GM21381 (cell line): Measurements from ENCODE around the gene STK24.

Experiments used
- ATAC-seq: cut with Tn5 transposase; IDR thresholded peaks from one replicate; pipeline ENCODE4 v1.9.1; 2021; ENCODE audit warnings: mild to moderate bottlenecking, moderate library complexity; ENCODE audit not compliant: unreplicated experiment

The STK24 gene

GRCh38 chr13:98557937-98558792, 18.7 kb downstream of the STK24 start:
- no peak for ATAC-seq

GRCh38 chr13:98556968-98557631, 19.8 kb downstream of the STK24 start:
- no peak for ATAC-seq

- ATAC-seq: no peak
Observed at GRCh38 chr13:98556142-98556816, 20.6 kb downstream of the STK24 start.

GRCh38 chr13:98549728-98550317, 27.1 kb downstream of the STK24 start:
- ATAC-seq: peak; percentile 60

GRCh38 chr13:98549006-98549727, 27.7 kb downstream of the STK24 start:
- ATAC-seq: no peak

- ATAC-seq: no peak
Observed at GRCh38 chr13:98548230-98548629, 28.7 kb downstream of the STK24 start.

GRCh38 chr13:98547455-98547854, 29.5 kb downstream of the STK24 start:
- no peak for ATAC-seq

- no peak for ATAC-seq
Observed at GRCh38 chr13:98546402-98546801, 30.5 kb downstream of the STK24 start.

GRCh38 chr13:98544104-98544710, 32.7 kb downstream of the STK24 start:
- no peak for ATAC-seq

- ATAC-seq: no peak
Observed at GRCh38 chr13:98543378-98544103, 33.4 kb downstream of the STK24 start.

- ATAC-seq: no peak
Observed at GRCh38 chr13:98542568-98543377, 34.1 kb downstream of the STK24 start.

GRCh38 chr13:98541701-98542203, 35.2 kb downstream of the STK24 start:
- ATAC-seq: no peak

- ATAC-seq: no peak
Observed at GRCh38 chr13:98541191-98541590, 35.7 kb downstream of the STK24 start.

GRCh38 chr13:98540476-98540875, 36.4 kb downstream of the STK24 start:
- ATAC-seq: no peak

GRCh38 chr13:98539666-98540065, 37.2 kb downstream of the STK24 start:
- no peak for ATAC-seq

- ATAC-seq: no peak
Observed at GRCh38 chr13:98538876-98539275, 38.0 kb downstream of the STK24 start.

- ATAC-seq: no peak
Observed at GRCh38 chr13:98537740-98538139, 39.2 kb downstream of the STK24 start.

- ATAC-seq: no peak
Observed at GRCh38 chr13:98537306-98537705, 39.6 kb downstream of the STK24 start.

- no peak for ATAC-seq
Observed at GRCh38 chr13:98536729-98537128, 40.2 kb downstream of the STK24 start.
